ENCODE data around the gene PI4KB. TPM values are rescaled to one million over a fixed set of nuclear protein-coding genes. Genes with fewer than 3 reads are reported as not detected.

The PI4KB gene
- total and polyA plus RNA-seq, 9 of the 15 experiments (the other 6 are each of a cell fraction or from before 2014, with no cell fraction given) = 3.1 to 65.4 (median 45.1) TPM

DNA sequence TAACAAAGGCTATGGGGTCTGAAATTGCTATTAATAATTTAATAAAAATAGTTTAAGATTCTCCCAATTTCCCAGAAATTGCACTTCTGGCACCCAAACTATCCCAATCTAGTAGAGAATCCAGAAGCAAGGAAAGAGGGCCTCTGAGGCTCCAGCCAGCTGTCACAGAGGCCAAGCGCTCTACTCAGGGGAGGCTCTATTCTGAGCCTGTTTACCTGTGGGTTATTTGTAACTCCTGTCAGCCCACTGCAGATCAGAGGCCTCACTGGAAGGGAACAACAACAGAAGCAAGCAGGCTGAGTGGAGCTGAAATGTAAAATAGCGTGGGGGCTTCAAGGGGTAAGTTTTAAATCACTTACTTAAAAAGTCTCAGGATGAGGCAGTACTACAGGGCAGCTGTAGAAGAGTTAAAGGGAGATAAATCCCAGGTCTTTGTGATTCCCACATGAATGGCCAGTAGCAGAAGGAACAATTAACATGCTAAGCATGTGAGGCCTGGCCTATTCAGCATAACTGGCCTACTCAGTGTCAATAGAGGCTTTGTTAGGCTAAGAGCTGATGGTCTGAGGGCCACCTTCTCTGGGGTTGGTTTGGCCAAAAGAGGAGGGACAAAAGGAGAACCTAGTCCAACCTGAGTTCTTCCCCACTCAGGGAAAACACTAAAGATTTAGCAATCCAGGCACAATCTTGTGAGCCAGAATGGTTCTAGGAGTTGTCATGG lies 32.3 kb downstream of the PI4KB start:
- Histone ChIP-seq H3K4me3 (no peak overlapping the region), H3K9ac (ENCODE audit: insufficient read depth in 1 of 2, low read depth in 2 of 2, low read length in 2 of 2) (no peak overlapping the region), H3K27me3 (ENCODE audit: control insufficient read depth in 2 of 2, insufficient read depth in 2 of 2, low read length in 2 of 2) (no peaks in the 10 kb centered on the region), H3K4me2 (ENCODE audit: insufficient read depth, low read length) (no peak overlapping the region), H3K79me2 (ENCODE audit: control insufficient read depth, insufficient read depth, low read length) (no peaks in the 10 kb centered on the region; the same call in 2 of the 3 replicates), H3K9me1 (ENCODE audit: control insufficient read depth, insufficient read depth, low read length) (no peaks in the 10 kb centered on the region), H3K4me1 (replicated peaks in 1 of 2; ENCODE audit: control insufficient read depth in 2 of 2, insufficient read depth in 2 of 2, low read length in 2 of 2) (peaks cover 0 to 10% of the 10 kb centered on the region in 2 experiments; a peak in 2 of 5 replicates), H3K27ac (ENCODE audit: extremely low read depth, low read depth, low read length) (no peak overlapping the region), H4K20me1 (replicated peaks; ENCODE audit: control insufficient read depth, insufficient read depth, low read length) (no peaks in the 10 kb centered on the region; the same call in 1 of the 2 replicates), H3K36me3 (ENCODE audit: control insufficient read depth, insufficient read depth, low read length) (peaks cover 91% of the 10 kb centered on the region; the same call in 2 of the 3 replicates), H3K9me3 (replicated peaks; ENCODE audit: control insufficient read depth, insufficient read depth, low read depth, low read length) (no peaks in the 10 kb centered on the region), H2AFZ (ENCODE audit: low read depth, low read length) (no peak overlapping the region)
- ATAC-seq = no peak
- in situ Hi-C loops (cut with MboI) (loop anchor here (5.0 kb wide), 1 partner anchor 112 kb away; no protein-coding TSS in a partner anchor), intact Hi-C loops (cut with micrococcal nuclease) (no loop called here)
- TF ChIP-seq NFYB (IDR thresholded peaks at IDR 0.05; ENCODE audit: extremely low read depth, insufficient read length) = no peak
- no peak for TF ChIP-seq SRSF1 (IDR thresholded peaks at IDR 0.05; ENCODE audit: low read depth, low read length)
- no peak for TF ChIP-seq TRIM24 (IDR thresholded peaks at IDR 0.05)
- TF ChIP-seq, protein P1, sequence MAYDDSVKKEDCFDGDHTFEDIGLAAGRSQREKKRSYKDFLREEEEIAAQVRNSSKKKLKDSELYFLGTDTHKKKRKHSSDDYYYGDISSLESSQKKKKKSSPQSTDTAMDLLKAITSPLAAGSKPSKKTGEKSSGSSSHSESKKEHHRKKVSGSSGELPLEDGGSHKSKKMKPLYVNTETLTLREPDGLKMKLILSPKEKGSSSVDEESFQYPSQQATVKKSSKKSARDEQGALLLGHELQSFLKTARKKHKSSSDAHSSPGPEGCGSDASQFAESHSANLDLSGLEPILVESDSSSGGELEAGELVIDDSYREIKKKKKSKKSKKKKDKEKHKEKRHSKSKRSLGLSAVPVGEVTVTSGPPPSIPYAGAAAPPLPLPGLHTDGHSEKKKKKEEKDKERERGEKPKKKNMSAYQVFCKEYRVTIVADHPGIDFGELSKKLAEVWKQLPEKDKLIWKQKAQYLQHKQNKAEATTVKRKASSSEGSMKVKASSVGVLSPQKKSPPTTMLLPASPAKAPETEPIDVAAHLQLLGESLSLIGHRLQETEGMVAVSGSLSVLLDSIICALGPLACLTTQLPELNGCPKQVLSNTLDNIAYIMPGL (CRISPR knock-in tag; IDR thresholded peaks at IDR 0.05) = no peak
- TF ChIP-seq ZBTB7A (IDR thresholded peaks at IDR 0.05; ENCODE audit: borderline replicate concordance, control insufficient read depth, low read depth, low read length) = no peak
- no peak for TF ChIP-seq SMAD3 (CRISPR knock-in tag; conservative IDR thresholded peaks at IDR 0.05)
- no peak for TF ChIP-seq ZNF143 (CRISPR knock-in tag; IDR thresholded peaks at IDR 0.05)
- TF ChIP-seq, protein P2, sequence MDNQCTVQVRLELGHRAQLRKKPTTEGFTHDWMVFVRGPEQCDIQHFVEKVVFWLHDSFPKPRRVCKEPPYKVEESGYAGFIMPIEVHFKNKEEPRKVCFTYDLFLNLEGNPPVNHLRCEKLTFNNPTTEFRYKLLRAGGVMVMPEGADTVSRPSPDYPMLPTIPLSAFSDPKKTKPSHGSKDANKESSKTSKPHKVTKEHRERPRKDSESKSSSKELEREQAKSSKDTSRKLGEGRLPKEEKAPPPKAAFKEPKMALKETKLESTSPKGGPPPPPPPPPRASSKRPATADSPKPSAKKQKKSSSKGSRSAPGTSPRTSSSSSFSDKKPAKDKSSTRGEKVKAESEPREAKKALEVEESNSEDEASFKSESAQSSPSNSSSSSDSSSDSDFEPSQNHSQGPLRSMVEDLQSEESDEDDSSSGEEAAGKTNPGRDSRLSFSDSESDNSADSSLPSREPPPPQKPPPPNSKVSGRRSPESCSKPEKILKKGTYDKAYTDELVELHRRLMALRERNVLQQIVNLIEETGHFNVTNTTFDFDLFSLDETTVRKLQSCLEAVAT (IDR thresholded peaks at IDR 0.05) = no peak
- TF ChIP-seq, protein P3, sequence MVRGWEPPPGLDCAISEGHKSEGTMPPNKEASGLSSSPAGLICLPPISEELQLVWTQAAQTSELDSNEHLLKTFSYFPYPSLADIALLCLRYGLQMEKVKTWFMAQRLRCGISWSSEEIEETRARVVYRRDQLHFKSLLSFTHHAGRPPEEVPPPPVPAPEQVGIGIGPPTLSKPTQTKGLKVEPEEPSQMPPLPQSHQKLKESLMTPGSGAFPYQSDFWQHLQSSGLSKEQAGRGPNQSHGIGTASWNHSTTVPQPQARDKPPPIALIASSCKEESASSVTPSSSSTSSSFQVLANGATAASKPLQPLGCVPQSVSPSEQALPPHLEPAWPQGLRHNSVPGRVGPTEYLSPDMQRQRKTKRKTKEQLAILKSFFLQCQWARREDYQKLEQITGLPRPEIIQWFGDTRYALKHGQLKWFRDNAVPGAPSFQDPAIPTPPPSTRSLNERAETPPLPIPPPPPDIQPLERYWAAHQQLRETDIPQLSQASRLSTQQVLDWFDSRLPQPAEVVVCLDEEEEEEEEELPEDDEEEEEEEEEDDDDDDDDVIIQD (CRISPR knock-in tag; IDR thresholded peaks at IDR 0.05) = no peak
- TF ChIP-seq POLR2B (IDR thresholded peaks at IDR 0.05; ENCODE audit: low read depth, partially characterized antibody) = no peak
- no peak for TF ChIP-seq ZNF76 (CRISPR knock-in tag; IDR thresholded peaks at IDR 0.05; ENCODE audit: borderline replicate concordance)
- TF ChIP-seq TFAM (CRISPR knock-in tag; conservative IDR thresholded peaks at IDR 0.05) = no peak
- no peak for DNase-seq (ENCODE audit: extremely low read depth in 1 of 4, low spot score in 3 of 4)
- POLR2A ChIA-PET = interaction anchor here (0.5 to 4.2 kb wide), 9 partner anchors 11 to 48 kb away, joined by 3 to 43 read pairs (median 3); partner anchors contain the start of gene ZNF687
- no peak for FAIRE-seq
- 97% methylated on average over 2 of the region's 2 CpGs for WGBS (ENCODE audit: insufficient coverage, low coverage, missing lambda C conversion rate)
- CTCF ChIA-PET (ENCODE audit: low intra/inter-chr PET ratio) = no interaction called here
- BruUV-seq (replicated peaks) = no TSS peak
